Caco-2 (cell line): ENCODE data around the gene POLD1. TPM values are rescaled to one million over a fixed set of nuclear protein-coding genes. Genes with fewer than 3 reads are reported as not detected.

Experiments
- BruUV-seq: library from RNA; stranded (reverse); fragments of 400-500 nt; replicated peaks from 2 replicates; lab custom pipeline; 2021; lab: Mats Ljungman, UMichigan
- CTCF ChIA-PET: fragments of 300-600 bp; sonication (Branson Sonifier 250); formaldehyde crosslinking; loops from one replicate; lab custom pipeline; 2022; ENCODE audit warnings: antibody characterized with exemption; lab: Charles Lee
- POLR2A ChIA-PET: fragments of 300-600 bp; sonication (Branson Sonifier 250); formaldehyde crosslinking; loops from one replicate; lab custom pipeline; 2022; ENCODE audit warnings: antibody characterized with exemption; lab: Charles Lee
- DNase-seq, 2 experiments: peaks; one replicate each; pipeline versions ENCODE4 v3.0.0 to v3.0.0-alpha.2; 2020 to 2022
- H3K27me3 ChIP-seq: replicated peaks from 2 replicates; pipeline ENCODE4 v1.6.0; 2011; ENCODE audit warnings: low read length; ENCODE audit not compliant: control insufficient read depth, insufficient read depth
- H3K36me3 ChIP-seq: 2 replicates; pipeline ENCODE4 v1.5.1; 2011; ENCODE audit warnings: low read length; ENCODE audit not compliant: control insufficient read depth, insufficient read depth
- H3K4me1 ChIP-seq: fragments of 250-450 bp; sonication (Bioruptor Pico); 2 replicates; pipeline ENCODE4 v1.5.1; 2020; ENCODE audit warnings: mild to moderate bottlenecking
- H3K4me3 ChIP-seq: 2 replicates; pipeline ENCODE4 v1.5.1; 2011; ENCODE audit warnings: low read depth, mild to moderate bottlenecking, control low read depth, low read length
- H3K9me3 ChIP-seq: fragments of 250-450 bp; sonication (Bioruptor Pico); 2 replicates; pipeline ENCODE4 v1.5.1; 2020; ENCODE audit warnings: mild to moderate bottlenecking, moderate library complexity
- H3K27ac Mint-ChIP-seq: one replicate; pipeline ENCODE4 v1.8.0; 2022; ENCODE audit warnings: mixed read lengths; ENCODE audit not compliant: unreplicated experiment
- H3K27me3 Mint-ChIP-seq: one replicate; pipeline ENCODE4 v1.8.0; 2022; ENCODE audit warnings: mixed read lengths; ENCODE audit not compliant: insufficient read depth, unreplicated experiment
- H3K36me3 Mint-ChIP-seq: one replicate; pipeline ENCODE4 v1.8.0; 2022; ENCODE audit warnings: mild to moderate bottlenecking, mixed read lengths; ENCODE audit not compliant: insufficient read depth, unreplicated experiment
- H3K4me1 Mint-ChIP-seq: one replicate; pipeline ENCODE4 v1.8.0; 2022; ENCODE audit warnings: low read depth, mixed read lengths; ENCODE audit not compliant: unreplicated experiment
- H3K4me3 Mint-ChIP-seq: one replicate; pipeline ENCODE4 v1.8.0; 2022; ENCODE audit warnings: mild to moderate bottlenecking, moderate library complexity, mixed read lengths; ENCODE audit not compliant: unreplicated experiment
- H3K9me3 Mint-ChIP-seq: one replicate; pipeline ENCODE4 v1.8.0; 2022; ENCODE audit warnings: mixed read lengths; ENCODE audit not compliant: unreplicated experiment
- intact Hi-C: fragments of 100-400 bp; cut with micrococcal nuclease; formaldehyde crosslinking; loops from one replicate; pipeline ENCODE4 v1.10.0; 2022; ENCODE audit not compliant: unreplicated experiment
- total RNA-seq: library from RNA; stranded (reverse); gene quantifications from 2 replicates; pipeline ENCODE4 v1.2.3, GENCODE V29; 2022
- TF ChIP-seq, protein P1 (sequence below), 2 experiments: fragments of 200-600 bp in 1 of 2; IDR thresholded peaks; 1 replicate in 1 of 2; 2 replicates in 1 of 2; pipeline versions ENCODE4 v1.5.1 to v1.8.0; 2011 to 2022; ENCODE audit warnings: antibody characterized with exemption in 1 of 2, control low read depth in 1 of 2, inconsistent platforms in 1 of 2, low read depth in 1 of 2, low read length in 1 of 2, mild to moderate bottlenecking in 1 of 2, moderate library complexity in 1 of 2; ENCODE audit not compliant: insufficient read depth in 1 of 2, severe bottlenecking in 1 of 2, unreplicated experiment in 1 of 2

Gene POLD1
- total RNA-seq, 1 experiment from 2014 or later: 128 TPM

DNA sequence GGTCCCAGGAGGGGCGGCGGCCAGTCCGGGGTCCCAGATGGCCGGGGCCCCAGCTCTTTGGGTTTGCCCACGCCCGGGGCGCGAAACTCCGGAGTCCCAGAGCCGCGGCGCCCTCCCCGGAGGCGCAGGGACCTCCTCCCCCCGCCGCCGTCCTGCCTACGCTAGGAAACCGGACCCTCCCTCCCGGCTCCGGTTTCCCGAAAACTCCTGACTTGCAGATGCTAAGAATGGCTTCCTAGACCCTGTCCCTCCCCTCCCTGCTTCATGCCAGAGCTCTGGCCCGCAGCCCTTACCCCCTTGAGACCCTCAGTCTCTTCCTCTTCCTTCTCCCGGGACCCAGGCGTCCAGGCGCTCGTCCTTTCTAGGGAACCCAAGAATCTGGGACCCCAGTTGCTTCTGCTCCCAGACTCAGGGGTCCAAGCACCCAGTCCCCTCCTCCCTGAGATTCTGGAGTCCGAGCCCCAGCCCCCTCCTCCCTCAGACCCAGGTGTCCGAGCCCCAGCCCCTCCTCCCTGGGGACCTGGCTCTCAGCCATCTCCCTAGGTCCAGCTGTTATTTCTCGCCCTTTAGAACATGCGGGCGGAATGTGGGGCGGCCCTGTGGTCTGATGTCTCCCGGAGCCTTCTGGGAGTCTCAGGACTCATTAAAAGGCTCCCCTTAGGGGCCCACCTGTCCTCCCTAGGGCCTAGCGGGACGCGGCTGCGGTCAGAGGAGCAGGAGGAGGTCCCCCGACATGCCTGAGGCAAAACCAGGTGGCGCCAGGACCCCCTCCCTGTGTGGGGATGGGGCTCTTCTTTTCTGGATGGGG lies 48.3 kb downstream of the POLD1 start, which contains the start of gene MYBPC2:
Gene MYBPC2 (plus strand): TSS at position 672 of the 808 bp plus-strand sequence. CDS start 62 bp downstream, at position 734.
- TSS peak; percentile 47 for BruUV-seq
- peak in 1 of 2 experiments; percentile 34 for DNase-seq
- Mint-ChIP-seq H3K36me3 (peaks cover 12% of the 10 kb centered on the region), H3K9me3 (no peaks in the 10 kb centered on the region), H3K4me1 (peaks cover 7% of the 10 kb centered on the region), H3K4me3 (peak within 1 kb of the TSS; percentile 94), H3K27me3 (peaks cover 12% of the 10 kb centered on the region), H3K27ac (peak within 1 kb of the TSS; percentile 74)
- H3K4me3 ChIP-seq: peak within 1 kb of the TSS; percentile 51
- intact Hi-C loops: no loop called here
- no peaks in the 10 kb centered on the region for H3K27me3 ChIP-seq
- H3K4me1 ChIP-seq: peaks cover 11% of the 10 kb centered on the region
- POLR2A ChIA-PET: no interaction called here
- TF ChIP-seq, protein P1, sequence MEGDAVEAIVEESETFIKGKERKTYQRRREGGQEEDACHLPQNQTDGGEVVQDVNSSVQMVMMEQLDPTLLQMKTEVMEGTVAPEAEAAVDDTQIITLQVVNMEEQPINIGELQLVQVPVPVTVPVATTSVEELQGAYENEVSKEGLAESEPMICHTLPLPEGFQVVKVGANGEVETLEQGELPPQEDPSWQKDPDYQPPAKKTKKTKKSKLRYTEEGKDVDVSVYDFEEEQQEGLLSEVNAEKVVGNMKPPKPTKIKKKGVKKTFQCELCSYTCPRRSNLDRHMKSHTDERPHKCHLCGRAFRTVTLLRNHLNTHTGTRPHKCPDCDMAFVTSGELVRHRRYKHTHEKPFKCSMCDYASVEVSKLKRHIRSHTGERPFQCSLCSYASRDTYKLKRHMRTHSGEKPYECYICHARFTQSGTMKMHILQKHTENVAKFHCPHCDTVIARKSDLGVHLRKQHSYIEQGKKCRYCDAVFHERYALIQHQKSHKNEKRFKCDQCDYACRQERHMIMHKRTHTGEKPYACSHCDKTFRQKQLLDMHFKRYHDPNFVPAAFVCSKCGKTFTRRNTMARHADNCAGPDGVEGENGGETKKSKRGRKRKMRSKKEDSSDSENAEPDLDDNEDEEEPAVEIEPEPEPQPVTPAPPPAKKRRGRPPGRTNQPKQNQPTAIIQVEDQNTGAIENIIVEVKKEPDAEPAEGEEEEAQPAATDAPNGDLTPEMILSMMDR (IDR thresholded peaks at IDR 0.05; ENCODE audit: insufficient read depth in 1 of 2, low read depth in 1 of 2, low read length in 1 of 2, severe bottlenecking in 1 of 2, unreplicated experiment in 1 of 2): no peak
- no peaks in the 10 kb centered on the region for H3K36me3 ChIP-seq
- H3K9me3 ChIP-seq: no peaks in the 10 kb centered on the region
- CTCF ChIA-PET: interaction anchor here (0.8 to 1.4 kb wide), 2 partner anchors 28 to 30 kb away, joined by 3 read pairs; no protein-coding TSS in a partner anchor

DNA sequence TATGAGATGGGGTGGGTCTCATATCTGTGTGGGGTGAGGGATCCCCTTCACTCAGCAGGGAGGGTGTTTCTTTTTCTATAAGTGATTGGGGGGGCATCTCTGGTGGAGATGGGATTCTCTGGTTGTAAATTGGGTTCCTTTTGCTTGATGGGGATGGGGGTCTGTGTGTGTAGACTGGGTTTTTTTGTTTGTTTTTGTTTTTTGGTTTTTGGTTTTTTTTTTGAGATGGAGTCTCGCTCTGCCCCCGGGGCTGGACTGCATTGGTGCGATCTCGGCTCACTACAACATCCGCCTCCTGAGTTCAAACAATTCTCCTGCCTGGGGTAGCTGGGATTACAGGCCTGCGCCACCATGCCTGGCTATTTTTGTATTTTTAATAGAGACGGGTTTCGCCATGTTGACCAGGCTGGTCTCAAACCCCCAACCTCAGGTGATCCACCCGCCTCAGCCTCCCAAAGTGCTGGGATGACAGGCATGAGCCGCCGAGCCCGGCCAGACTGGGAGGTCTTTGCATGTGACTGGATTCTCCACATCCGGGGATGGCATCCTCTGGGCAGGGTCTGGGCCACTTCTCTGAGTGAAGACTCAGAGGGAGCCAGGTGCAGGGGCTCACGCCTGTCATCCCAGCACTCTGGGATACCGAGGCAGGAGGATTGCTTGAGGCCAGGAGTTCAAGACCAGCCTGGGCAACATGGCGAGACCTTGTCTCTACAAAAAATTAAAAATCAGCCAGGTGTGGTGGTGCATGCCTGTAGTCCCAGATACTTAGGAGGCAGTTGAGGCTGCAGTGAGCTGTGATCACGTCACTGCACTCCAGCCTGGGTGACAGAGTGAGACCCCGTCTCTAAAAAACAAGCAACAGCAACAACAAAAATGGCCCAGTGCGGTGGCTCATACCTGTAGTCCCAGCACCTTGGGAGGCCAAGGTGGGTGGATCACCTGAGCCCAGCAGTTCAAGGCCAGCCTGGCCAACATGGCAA lies 49.3 kb downstream of the POLD1 start:
- Mint-ChIP-seq H3K9me3 (no peaks in the 10 kb centered on the region), H3K4me3 (peak overlapping the region; percentile 94), H3K27me3 (peaks cover 17% of the 10 kb centered on the region), H3K4me1 (peaks cover 7% of the 10 kb centered on the region), H3K27ac (no peak overlapping the region), H3K36me3 (peaks cover 12% of the 10 kb centered on the region)
- TF ChIP-seq, protein P1 (IDR thresholded peaks at IDR 0.05; ENCODE audit: insufficient read depth in 1 of 2, low read depth in 1 of 2, low read length in 1 of 2, severe bottlenecking in 1 of 2, unreplicated experiment in 1 of 2): no peak
- DNase-seq: no peak
- Histone ChIP-seq H3K4me1 (peaks cover 11% of the 10 kb centered on the region), H3K4me3 (no peak overlapping the region), H3K27me3 (no peaks in the 10 kb centered on the region; the same call in 1 of the 2 replicates), H3K9me3 (no peaks in the 10 kb centered on the region), H3K36me3 (no peaks in the 10 kb centered on the region)
- POLR2A ChIA-PET: no interaction called here
- CTCF ChIA-PET: interaction anchor here (0.8 to 1.4 kb wide), 2 partner anchors 27 to 29 kb away, joined by 3 read pairs; no protein-coding TSS in a partner anchor
- BruUV-seq: no TSS peak
- intact Hi-C loops: no loop called here

DNA sequence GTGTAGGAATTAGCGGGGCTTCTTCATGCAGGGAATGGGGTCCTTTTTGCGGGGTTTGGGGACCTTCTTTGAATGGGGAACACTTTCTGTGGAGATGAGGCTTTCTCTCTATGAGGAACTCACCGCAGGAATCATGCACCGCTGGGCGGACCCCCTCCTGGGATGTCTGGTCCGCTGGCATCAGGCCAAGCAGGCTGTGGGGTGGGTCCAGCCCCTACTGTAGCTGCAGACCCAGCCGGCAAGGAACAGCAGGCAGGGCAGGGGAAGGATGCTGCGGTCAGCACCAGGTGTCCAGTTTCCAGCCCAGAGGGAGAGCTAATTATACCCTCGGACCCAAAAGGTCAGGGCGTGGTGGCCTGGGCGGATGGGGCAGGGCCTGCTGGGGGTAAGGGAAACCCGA lies 50.4 kb downstream of the POLD1 start:
- DNase-seq: no peak
- peaks cover 4% of the 10 kb centered on the region for H3K9me3 Mint-ChIP-seq
- no TSS peak for BruUV-seq
- no peaks in the 10 kb centered on the region for H3K36me3 ChIP-seq
- intact Hi-C loops: no loop called here
- TF ChIP-seq, protein P1 (IDR thresholded peaks at IDR 0.05; ENCODE audit: insufficient read depth in 1 of 2, low read depth in 1 of 2, low read length in 1 of 2, severe bottlenecking in 1 of 2, unreplicated experiment in 1 of 2): no peak
- no peak overlapping the region for H3K4me3 Mint-ChIP-seq
- no peak overlapping the region for H3K27ac Mint-ChIP-seq
- ChIA-PET CTCF (no interaction called here), POLR2A (no interaction called here)
- H3K4me1 ChIP-seq: peaks cover 11% of the 10 kb centered on the region
- H3K4me3 ChIP-seq: no peak overlapping the region
- H3K4me1 Mint-ChIP-seq: peaks cover 7% of the 10 kb centered on the region
- no peaks in the 10 kb centered on the region; the same call in 1 of the 2 replicates for H3K27me3 ChIP-seq
- H3K36me3 Mint-ChIP-seq: peaks cover 10% of the 10 kb centered on the region
- peaks cover 23% of the 10 kb centered on the region for H3K27me3 Mint-ChIP-seq
- no peaks in the 10 kb centered on the region for H3K9me3 ChIP-seq
